Activated CD4-positive, alpha-beta memory T cell treated with anti-CD3 and anti-CD28 coated beads, Interleukin-2, amount 10 ng/mL, durations not matched to agents 7 days and 5 days (primary cell): ENCODE data around the gene AADACL4. TPM values are rescaled to one million over a fixed set of nuclear protein-coding genes. Genes with fewer than 3 reads are reported as not detected.
"Not testable (repeated sequence)": the region's sequence is repeated elsewhere in the genome, so short reads cannot be mapped to it uniquely, and the experiment has no call there.

Experiments used
- CTCF ChIA-PET: fragments of 350-600 bp; sonication (Branson Sonifier 250); formaldehyde crosslinking; loops from one replicate; lab custom pipeline; 2021; ENCODE audit warnings: antibody characterized with exemption, inconsistent platforms; lab: Charles Lee
- POLR2A ChIA-PET: fragments of 350-600 bp; sonication (Branson Sonifier 250); formaldehyde crosslinking; loops from one replicate; lab custom pipeline; 2021; ENCODE audit warnings: antibody characterized with exemption; lab: Charles Lee
- DNase-seq: peaks from one replicate; pipeline ENCODE4 v3.0.0-alpha.2; 2020
- H3K27ac Mint-ChIP-seq: one replicate; pipeline ENCODE4 v1.8.0; 2021; ENCODE audit warnings: mild to moderate bottlenecking, mixed read lengths
- H3K27me3 Mint-ChIP-seq: one replicate; pipeline ENCODE4 v1.8.0; 2021; ENCODE audit warnings: mixed read lengths
- H3K36me3 Mint-ChIP-seq: one replicate; pipeline ENCODE4 v1.8.0; 2021; ENCODE audit warnings: low read depth, mixed read lengths
- H3K4me1 Mint-ChIP-seq: one replicate; pipeline ENCODE4 v1.8.0; 2021; ENCODE audit warnings: mixed read lengths
- H3K4me3 Mint-ChIP-seq: one replicate; pipeline ENCODE4 v1.8.0; 2021; ENCODE audit warnings: mild to moderate bottlenecking, mixed read lengths
- H3K9me3 Mint-ChIP-seq: one replicate; pipeline ENCODE4 v1.8.0; 2021; ENCODE audit warnings: mixed read lengths
- total RNA-seq, 2 experiments: library from RNA; stranded (reverse); gene quantifications; one replicate each; pipeline ENCODE4 v1.2.3, GENCODE V29; 2021

The AADACL4 gene
- total RNA-seq, 2 experiments from 2014 or later = not detected

- H3K4me1 Mint-ChIP-seq = peaks cover 4% of the 10 kb centered on the region
- CTCF ChIA-PET = no interaction called here
- peaks cover 15% of the 10 kb centered on the region for H3K9me3 Mint-ChIP-seq
- no peak overlapping the region for H3K4me3 Mint-ChIP-seq
- POLR2A ChIA-PET = no interaction called here
- no peak for DNase-seq
- H3K27me3 Mint-ChIP-seq = peaks cover 8% of the 10 kb centered on the region
- H3K27ac Mint-ChIP-seq = no peak overlapping the region
- peaks cover 8% of the 10 kb centered on the region for H3K36me3 Mint-ChIP-seq
Measured at GRCh38 chr1:12636098-12636950, 7.6 kb upstream of the AADACL4 start.

- Mint-ChIP-seq H3K27me3 (peaks cover 2% of the 10 kb centered on the region), H3K4me1 (peaks cover 4% of the 10 kb centered on the region), H3K4me3 (no peak overlapping the region), H3K27ac (no peak overlapping the region), H3K9me3 (peaks cover 18% of the 10 kb centered on the region), H3K36me3 (peaks cover 10% of the 10 kb centered on the region)
- ChIA-PET CTCF (interaction anchor here (0.8 kb wide), 1 partner anchor 10 kb away, joined by 3 read pairs; no protein-coding TSS in a partner anchor), POLR2A (no interaction called here)
- DNase-seq = no peak
Measured at GRCh38 chr1:12637693-12638092, 6.2 kb upstream of the AADACL4 start.

GRCh38 chr1:12640237-12640957 is 3.5 kb upstream of the AADACL4 start:
- peaks cover 10% of the 10 kb centered on the region for H3K36me3 Mint-ChIP-seq
- ChIA-PET POLR2A (no interaction called here), CTCF (interaction anchor here (1.4 kb wide), 1 partner anchor 17 kb away, joined by 6 read pairs; no protein-coding TSS in a partner anchor)
- no peak overlapping the region for H3K27ac Mint-ChIP-seq
- no peaks in the 10 kb centered on the region for H3K4me1 Mint-ChIP-seq
- peaks cover 18% of the 10 kb centered on the region for H3K9me3 Mint-ChIP-seq
- H3K27me3 Mint-ChIP-seq = no peaks in the 10 kb centered on the region
- no peak for DNase-seq
- H3K4me3 Mint-ChIP-seq = no peak overlapping the region

GRCh38 chr1:12640958-12641272 is 3.0 kb upstream of the AADACL4 start:
- H3K27ac Mint-ChIP-seq = no peak overlapping the region
- ChIA-PET POLR2A (no interaction called here), CTCF (interaction anchor here (1.4 kb wide), 1 partner anchor 17 kb away, joined by 6 read pairs; no protein-coding TSS in a partner anchor)
- peaks cover 10% of the 10 kb centered on the region for H3K36me3 Mint-ChIP-seq
- H3K9me3 Mint-ChIP-seq = peaks cover 18% of the 10 kb centered on the region
- no peaks in the 10 kb centered on the region for H3K27me3 Mint-ChIP-seq
- H3K4me1 Mint-ChIP-seq = no peaks in the 10 kb centered on the region
- DNase-seq = no peak
- no peak overlapping the region for H3K4me3 Mint-ChIP-seq

- no peaks in the 10 kb centered on the region for H3K4me1 Mint-ChIP-seq
- peaks cover 10% of the 10 kb centered on the region for H3K36me3 Mint-ChIP-seq
- no peak for DNase-seq
- POLR2A ChIA-PET = interaction anchor here (1.3 kb wide), 1 partner anchor 10 kb away, joined by 3 read pairs; no protein-coding TSS in a partner anchor
- CTCF ChIA-PET = interaction anchor here (0.7 kb wide), 1 partner anchor 22 kb away, joined by 3 read pairs; no protein-coding TSS in a partner anchor
- peaks cover 18% of the 10 kb centered on the region for H3K9me3 Mint-ChIP-seq
- H3K27me3 Mint-ChIP-seq = peaks cover 6% of the 10 kb centered on the region
- H3K27ac Mint-ChIP-seq = no peak overlapping the region
- H3K4me3 Mint-ChIP-seq = no peak overlapping the region
Measured at GRCh38 chr1:12643079-12643478, 806 bp upstream of the AADACL4 start.

GRCh38 chr1:12644237-12644636 is 352 bp downstream of the AADACL4 start:
- Mint-ChIP-seq H3K4me3 (no peak overlapping the region), H3K36me3 (peaks cover 10% of the 10 kb centered on the region), H3K9me3 (peaks cover 15% of the 10 kb centered on the region), H3K27me3 (peaks cover 13% of the 10 kb centered on the region), H3K4me1 (no peaks in the 10 kb centered on the region), H3K27ac (no peak overlapping the region)
- CTCF ChIA-PET = interaction anchor here (1.1 to 1.2 kb wide), 2 partner anchors 13 to 14 kb away, joined by 3 read pairs; no protein-coding TSS in a partner anchor
- POLR2A ChIA-PET = interaction anchor here (1.3 kb wide), 1 partner anchor 11 kb away, joined by 3 read pairs; no protein-coding TSS in a partner anchor
- no peak for DNase-seq

GRCh38 chr1:12644829-12645228 is 944 bp downstream of the AADACL4 start:
- Mint-ChIP-seq H3K4me3 (no peak overlapping the region), H3K9me3 (peaks cover 13% of the 10 kb centered on the region), H3K36me3 (peaks cover 10% of the 10 kb centered on the region), H3K4me1 (no peaks in the 10 kb centered on the region), H3K27ac (no peak overlapping the region), H3K27me3 (peaks cover 18% of the 10 kb centered on the region)
- ChIA-PET POLR2A (no interaction called here), CTCF (interaction anchor here (1.2 kb wide), 1 partner anchor 14 kb away, joined by 3 read pairs; no protein-coding TSS in a partner anchor)
- no peak for DNase-seq

GRCh38 chr1:12645401-12645800 is 1.5 kb downstream of the AADACL4 start:
- H3K9me3 Mint-ChIP-seq, DNase-seq, H3K27ac Mint-ChIP-seq, H3K4me1 Mint-ChIP-seq, H3K36me3 Mint-ChIP-seq, POLR2A ChIA-PET, H3K4me3 Mint-ChIP-seq, CTCF ChIA-PET: not testable (repeated sequence)
- H3K27me3 Mint-ChIP-seq = peaks cover 22% of the 10 kb centered on the region

- H3K27ac Mint-ChIP-seq = no peak overlapping the region
- H3K9me3 Mint-ChIP-seq = no peaks in the 10 kb centered on the region
- H3K4me3 Mint-ChIP-seq = no peak overlapping the region
- no peaks in the 10 kb centered on the region for H3K4me1 Mint-ChIP-seq
- peaks cover 25% of the 10 kb centered on the region for H3K27me3 Mint-ChIP-seq
- no peaks in the 10 kb centered on the region for H3K36me3 Mint-ChIP-seq
- POLR2A ChIA-PET = no interaction called here
- no peak for DNase-seq
- CTCF ChIA-PET = interaction anchor here (0.8 to 1.1 kb wide), 3 partner anchors 10 to 350 kb away, joined by 3 to 4 read pairs (median 3); no protein-coding TSS in a partner anchor
Measured at GRCh38 chr1:12648741-12649140, 4.9 kb downstream of the AADACL4 start.

- Mint-ChIP-seq H3K27ac (no peak overlapping the region), H3K36me3 (no peaks in the 10 kb centered on the region), H3K4me1 (no peaks in the 10 kb centered on the region), H3K27me3 (peaks cover 25% of the 10 kb centered on the region), H3K4me3 (no peak overlapping the region), H3K9me3 (no peaks in the 10 kb centered on the region)
- ChIA-PET CTCF (interaction anchor here (1.1 to 1.2 kb wide), 2 partner anchors 9 to 352 kb away, joined by 3 to 4 read pairs; no protein-coding TSS in a partner anchor), POLR2A (no interaction called here)
- no peak for DNase-seq
Measured at GRCh38 chr1:12649971-12650421, 6.1 kb downstream of the AADACL4 start.

- H3K27ac Mint-ChIP-seq = no peak overlapping the region
- POLR2A ChIA-PET = no interaction called here
- CTCF ChIA-PET = interaction anchor here (0.9 kb wide), 1 partner anchor 16 kb away, joined by 3 read pairs; no protein-coding TSS in a partner anchor
- no peaks in the 10 kb centered on the region for H3K9me3 Mint-ChIP-seq
- peaks cover 10% of the 10 kb centered on the region for H3K4me1 Mint-ChIP-seq
- H3K36me3 Mint-ChIP-seq = no peaks in the 10 kb centered on the region
- H3K27me3 Mint-ChIP-seq = peaks cover 26% of the 10 kb centered on the region
- no peak overlapping the region for H3K4me3 Mint-ChIP-seq
- DNase-seq = no peak
Measured at GRCh38 chr1:12654004-12654567, 10.2 kb downstream of the AADACL4 start.

- CTCF ChIA-PET = interaction anchor here (0.9 kb wide), 1 partner anchor 15 kb away, joined by 3 read pairs; no protein-coding TSS in a partner anchor
- no peak overlapping the region for H3K4me3 Mint-ChIP-seq
- peaks cover 11% of the 10 kb centered on the region for H3K4me1 Mint-ChIP-seq
- H3K27me3 Mint-ChIP-seq = peaks cover 21% of the 10 kb centered on the region
- POLR2A ChIA-PET = no interaction called here
- no peaks in the 10 kb centered on the region for H3K36me3 Mint-ChIP-seq
- no peak overlapping the region for H3K27ac Mint-ChIP-seq
- H3K9me3 Mint-ChIP-seq = no peaks in the 10 kb centered on the region
- no peak for DNase-seq
Measured at GRCh38 chr1:12654657-12655056, 10.8 kb downstream of the AADACL4 start.
